Cardiac muscle cell (in vitro differentiated cells and primary cell): ENCODE measurements around the gene GADD45B. TPM values are rescaled to one million over a fixed set of nuclear protein-coding genes. Genes with fewer than 3 reads are reported as not detected.
A peak's percentile ranks its signal among the peaks of the same experiment; 100 is the strongest.

Experiments used
- DNase-seq, 2 donors: peaks; one replicate each; pipeline versions ENCODE4 v3.0.0 to v3.0.0-alpha.2; 2010 to 2017; ENCODE audit warnings: low read depth in 1 of 2, low spot score in 1 of 2
- H3K27ac ChIP-seq: fragments of 200-600 bp; sonication (generic); 2 replicates; pipeline ENCODE4 v1.5.1; 2016
- H3K27me3 ChIP-seq: fragments of 200-600 bp; sonication (generic); 2 replicates; pipeline ENCODE4 v1.6.0; 2016; ENCODE audit warnings: control low read depth
- H3K36me3 ChIP-seq: fragments of 200-600 bp; sonication (generic); 2 replicates; pipeline ENCODE4 v1.5.1; 2016; ENCODE audit warnings: control low read depth
- H3K4me1 ChIP-seq: fragments of 200-600 bp; sonication (generic); 2 replicates; pipeline ENCODE4 v1.8.1; 2017; ENCODE audit warnings: low read depth, mild to moderate bottlenecking, mixed run types
- H3K4me3 ChIP-seq: fragments of 200-600 bp; sonication (generic); 2 replicates; pipeline ENCODE4 v1.5.1; 2016; ENCODE audit warnings: mild to moderate bottlenecking
- H3K9me3 ChIP-seq: fragments of 200-600 bp; sonication (generic); 2 replicates; pipeline ENCODE4 v1.5.1; 2017; ENCODE audit warnings: low read depth, mild to moderate bottlenecking, control low read depth
- CTCF ChIP-seq: IDR thresholded peaks from 2 replicates; pipeline ENCODE4 v1.5.1; 2012; ENCODE audit warnings: low read depth, mild to moderate bottlenecking, low read length
- polyA plus RNA-seq: library from polyadenylated mRNA; unstranded; fragments of >200 nt; fragmentation: Nextera tagmentation; extraction: Ambion mirVana; gene quantifications from 2 replicates; pipeline ENCODE4 v1.2.1, GENCODE V29; 2016
- total RNA-seq: library from RNA; depleted of rRNA; stranded (reverse); fragments of >200 nt; gene quantifications from 2 replicates; pipeline ENCODE4 v1.2.3, GENCODE V29; 2016

The GADD45B gene
- total RNA-seq = 44.8 and 75.2 TPM in 2 replicates
- polyA plus RNA-seq = 30.5 and 66.4 TPM in 2 replicates

- H3K4me3 ChIP-seq = peak within 1 kb of the TSS; percentile 96
- no peaks in the 10 kb centered on the region for H3K9me3 ChIP-seq
- H3K27me3 ChIP-seq = no peaks in the 10 kb centered on the region
- peak within 1 kb of the TSS; percentile 69 for H3K27ac ChIP-seq
- H3K36me3 ChIP-seq = no peaks in the 10 kb centered on the region
- peak; percentile 97 to 99 for DNase-seq
- H3K4me1 ChIP-seq = peaks cover 12% of the 10 kb centered on the region
- no peak for TF ChIP-seq CTCF
Observed at GRCh38 chr19:2475702-2476450, at the start of gene GADD45B. Gene GADD45B, plus strand, starts transcription at chr19:2476127. Its CDS starts 232 bp downstream, at chr19:2476359.

- peaks cover 8% of the 10 kb centered on the region for H3K4me1 ChIP-seq
- DNase-seq = peak; percentile 42 to 66
- peak overlapping the region; percentile 98 for H3K27ac ChIP-seq
- TF ChIP-seq CTCF = no peak
- peaks cover 14% of the 10 kb centered on the region for H3K36me3 ChIP-seq
- H3K27me3 ChIP-seq = no peaks in the 10 kb centered on the region
- no peaks in the 10 kb centered on the region for H3K9me3 ChIP-seq
- H3K4me3 ChIP-seq = peak overlapping the region; percentile 86
Observed at GRCh38 chr19:2426611-2427428, 49.1 kb upstream of the GADD45B start.

GRCh38 chr19:2427429-2428320 is 48.3 kb upstream of the GADD45B start, which contains the start of gene TIMM13:
Gene TIMM13, minus strand, starts transcription at chr19:2427586. Its CDS starts 53 bp downstream, at chr19:2427533.
- Histone ChIP-seq H3K27me3 (no peaks in the 10 kb centered on the region), H3K4me1 (peaks cover 8% of the 10 kb centered on the region)

GRCh38 chr19:2428321-2428690 is 47.6 kb upstream of the GADD45B start:
- no peaks in the 10 kb centered on the region for H3K9me3 ChIP-seq

More at GRCh38 chr19:2427429-2428320, 48.3 kb upstream of the GADD45B start, which contains the start of gene TIMM13:
- no peaks in the 10 kb centered on the region for H3K9me3 ChIP-seq
- peak within 1 kb of the TSS; percentile 98 for H3K27ac ChIP-seq
- TF ChIP-seq CTCF = no peak
- peak within 1 kb of the TSS; percentile 86 for H3K4me3 ChIP-seq
- peaks cover 14% of the 10 kb centered on the region for H3K36me3 ChIP-seq
- DNase-seq = peak; percentile 97 to 99

More at GRCh38 chr19:2428321-2428690, 47.6 kb upstream of the GADD45B start:
- peak overlapping the region; percentile 98 for H3K27ac ChIP-seq
- peaks cover 14% of the 10 kb centered on the region for H3K36me3 ChIP-seq
- peaks cover 8% of the 10 kb centered on the region for H3K4me1 ChIP-seq
- DNase-seq = peak in 1 of 2 donors; percentile 33
- no peaks in the 10 kb centered on the region for H3K27me3 ChIP-seq
- no peak for TF ChIP-seq CTCF
- no peak overlapping the region for H3K4me3 ChIP-seq
